Retinal pigment epithelial cell (primary cell): ENCODE data around the gene TMEM87A.

ENCODE experiments used
- DNase-seq: peaks from one replicate; pipeline ENCODE4 v3.0.0-alpha.2; 2010; ENCODE audit warnings: low read depth
- H3K4me3 ChIP-seq: 2 replicates; pipeline ENCODE4 v1.5.1; 2011; ENCODE audit warnings: mild to moderate bottlenecking, low read length, control low read depth, moderate library complexity
- CTCF ChIP-seq: conservative IDR thresholded peaks from 2 replicates; pipeline ENCODE4 v1.5.1; 2011; ENCODE audit warnings: low read depth, low read length, control low read depth, inconsistent platforms

The TMEM87A gene

GRCh38 chr15:42165106-42165505 lies 108.1 kb downstream of the TMEM87A start:
- no peak overlapping the region for H3K4me3 ChIP-seq
- TF ChIP-seq CTCF = no peak
- no peak for DNase-seq

- no peak overlapping the region for H3K4me3 ChIP-seq
- no peak for TF ChIP-seq CTCF
- no peak for DNase-seq
These were observed 109.2 kb downstream of the TMEM87A start for GRCh38 chr15:42163947-42164550.

- no peak overlapping the region for H3K4me3 ChIP-seq
- TF ChIP-seq CTCF = no peak
- DNase-seq = no peak
These were observed 109.9 kb downstream of the TMEM87A start for GRCh38 chr15:42163291-42163690.
